HCT116 (cell line): ENCODE results near the gene COL18A1. TPM values are rescaled to one million over a fixed set of nuclear protein-coding genes. Genes with fewer than 3 reads are reported as not detected.

ENCODE experiments used
- ATAC-seq: fragments of 200-7000 bp; cut with Tn5 transposase; 2 replicates; pipeline ENCODE4 v1.9.1; 2020; ENCODE audit warnings: mild to moderate bottlenecking, moderate library complexity
- BruUV-seq: library from RNA; stranded (reverse); fragments of 400-500 nt; replicated peaks from 2 replicates; lab custom pipeline; 2021; lab: Mats Ljungman, UMichigan
- CTCF ChIA-PET: fragments of 300-600 bp; sonication (Branson Sonifier 250); formaldehyde crosslinking; loops from one replicate; lab custom pipeline; 2021; ENCODE audit warnings: antibody characterized with exemption; lab: Charles Lee
- POLR2A ChIA-PET: fragments of 300-600, 350-600 bp; sonication (Branson Sonifier 250); formaldehyde crosslinking; loops from one replicate; lab custom pipeline; 2021; ENCODE audit warnings: antibody characterized with exemption; lab: Charles Lee
- RAD21 ChIA-PET, 2 experiments: fragments of 300-600 bp; sonication (Branson Sonifier 250); formaldehyde crosslinking; loops; one replicate each; lab custom pipeline; 2023; ENCODE audit warnings: low total read pairs in 2 of 2; ENCODE audit not compliant: uncharacterized antibody in 2 of 2, unreplicated experiment in 2 of 2, low non-redundant PET in 1 of 2; lab: Charles Lee
- DNase-seq: peaks from one replicate; pipeline ENCODE4 v3.0.0-alpha.2; 2010; ENCODE audit warnings: low read depth, low spot score
- H2AFZ ChIP-seq: fragments of 200-600 bp; shearing (Covaris generic), sonication (generic); 2 replicates; pipeline ENCODE4 v1.6.1; 2017; ENCODE audit warnings: low read depth, mixed run types, mixed read lengths, antibody characterized with exemption, low read length; ENCODE audit not compliant: poor library complexity, severe bottlenecking
- H3K27ac ChIP-seq: 2 replicates; pipeline ENCODE4 v1.5.1; 2012; ENCODE audit warnings: low read depth, low read length
- H3K27me3 ChIP-seq: fragments of 200-600 bp; sonication (generic); 2 replicates; pipeline ENCODE4 v1.6.1; 2016; ENCODE audit warnings: mixed run types, low read length, mixed read lengths; ENCODE audit not compliant: insufficient read depth
- H3K36me3 ChIP-seq, 2 experiments: fragments of 200-500 bp in 1 of 2; fragments of 200-600 bp in 1 of 2; sonication (Bioruptor generic) in 1 of 2; sonication (generic) in 1 of 2; 2 replicates each; pipeline versions ENCODE4 v1.5.1 to v1.6.1; 2014 to 2016; ENCODE audit warnings: low read length in 2 of 2, inconsistent platforms in 1 of 2, mixed read lengths in 1 of 2, mixed run types in 1 of 2; ENCODE audit not compliant: insufficient read depth in 2 of 2, control insufficient read depth in 1 of 2
- H3K4me1 ChIP-seq, 2 experiments: fragments of 200-600 bp in 1 of 2; sonication (generic) in 1 of 2; 2 replicates each; pipeline versions ENCODE4 v1.5.1 to v1.6.1; 2012 to 2017; ENCODE audit warnings: low read length in 2 of 2, inconsistent platforms in 1 of 2, mild to moderate bottlenecking in 1 of 2, mixed read lengths in 1 of 2, mixed run types in 1 of 2, moderate library complexity in 1 of 2; ENCODE audit not compliant: insufficient read depth in 2 of 2, control insufficient read depth in 1 of 2
- H3K4me2 ChIP-seq: fragments of 200-600 bp; sonication (generic); 2 replicates; pipeline ENCODE4 v1.6.1; 2017; ENCODE audit warnings: mixed run types, low read length, mixed read lengths
- H3K4me3 ChIP-seq, 2 experiments: fragments of 200-600 bp in 1 of 2; sonication (generic) in 1 of 2; replicated peaks in 1 of 2; 2 replicates each; pipeline ENCODE4 v1.5.1; 2011 to 2016; ENCODE audit warnings: low read length in 2 of 2, control low read depth in 1 of 2, low read depth in 1 of 2, mild to moderate bottlenecking in 1 of 2, mixed read lengths in 1 of 2, mixed run types in 1 of 2
- H3K79me2 ChIP-seq: fragments of 200-600 bp; sonication (generic); 2 replicates; pipeline ENCODE4 v1.6.1; 2017; ENCODE audit warnings: mild to moderate bottlenecking, mixed run types, low read length, moderate library complexity, mixed read lengths; ENCODE audit not compliant: insufficient read depth
- H3K9ac ChIP-seq: fragments of 200-600 bp; sonication (generic); 2 replicates; pipeline ENCODE4 v1.6.1; 2016; ENCODE audit warnings: low read length, mixed read lengths
- H3K9me2 ChIP-seq: fragments of 200-600 bp; sonication (generic), shearing (Covaris generic); 2 replicates; pipeline ENCODE4 v1.6.1; 2017; ENCODE audit warnings: mixed run types, mild to moderate bottlenecking, moderate library complexity; ENCODE audit not compliant: insufficient read depth
- H3K9me3 ChIP-seq, 2 experiments: fragments of 200-500 bp in 1 of 2; fragments of 200-600 bp in 1 of 2; sonication (Bioruptor generic) in 1 of 2; sonication (generic) in 1 of 2; 2 replicates each; pipeline ENCODE4 v1.6.1; 2014 to 2017; ENCODE audit warnings: low read length in 2 of 2, mixed read lengths in 2 of 2, inconsistent platforms in 1 of 2, low read depth in 1 of 2, mild to moderate bottlenecking in 1 of 2, mixed run types in 1 of 2, moderate library complexity in 1 of 2; ENCODE audit not compliant: control insufficient read depth in 1 of 2, insufficient read depth in 1 of 2
- H4K20me1 ChIP-seq: fragments of 200-600 bp; sonication (generic), shearing (Covaris generic); 2 replicates; pipeline ENCODE4 v1.6.1; 2017; ENCODE audit warnings: mixed run types, mild to moderate bottlenecking, moderate library complexity; ENCODE audit not compliant: insufficient read depth
- ATF3 ChIP-seq: IDR thresholded peaks from 2 replicates; pipeline ENCODE4 v1.6.1; 2012
- CTCF ChIP-seq, 3 experiments: fragments of 200-600 bp in 1 of 3; sonication (generic) in 1 of 3; IDR thresholded peaks in 2 of 3; conservative IDR thresholded peaks in 1 of 3; 2 replicates each; pipeline ENCODE4 v1.5.1; 2012 to 2017; ENCODE audit warnings: low read depth in 2 of 3, low read length in 2 of 3, antibody characterized with exemption in 1 of 3, borderline replicate concordance in 1 of 3, control low read depth in 1 of 3, mild to moderate bottlenecking in 1 of 3, mixed read lengths in 1 of 3, mixed run types in 1 of 3, moderate library complexity in 1 of 3; ENCODE audit not compliant: insufficient read depth in 1 of 3
- ELF1 ChIP-seq: IDR thresholded peaks from 2 replicates; pipeline ENCODE4 v1.6.1; 2012; ENCODE audit warnings: low read depth, borderline replicate concordance
- EZH2 ChIP-seq: fragments of 200-600 bp; sonication (generic); IDR thresholded peaks from 2 replicates; pipeline ENCODE4 v1.6.1; 2017; ENCODE audit warnings: antibody characterized with exemption, mixed run types
- EZH2phosphoT487 ChIP-seq: fragments of 200-600 bp; IDR thresholded peaks from 2 replicates; pipeline ENCODE4 v1.6.1; 2018; ENCODE audit warnings: antibody characterized with exemption, borderline replicate concordance
- FOSL1 ChIP-seq: IDR thresholded peaks from 2 replicates; pipeline ENCODE4 v1.6.1; 2012; ENCODE audit warnings: low read depth
- MAX ChIP-seq: IDR thresholded peaks from 2 replicates; pipeline ENCODE4 v1.6.1; 2012
- POLR2A ChIP-seq: IDR thresholded peaks from 2 replicates; pipeline ENCODE4 v1.7.0; 2011; ENCODE audit warnings: borderline replicate concordance; ENCODE audit not compliant: insufficient read depth, insufficient read length; ENCODE audit errors: extremely low read depth
- SIN3A ChIP-seq: IDR thresholded peaks from 2 replicates; pipeline ENCODE4 v1.6.1; 2012; ENCODE audit warnings: low read depth
- ZBTB33 ChIP-seq: IDR thresholded peaks from 2 replicates; pipeline ENCODE4 v1.6.1; 2011; ENCODE audit warnings: mild to moderate bottlenecking, low read length, moderate library complexity; ENCODE audit not compliant: insufficient replicate concordance; ENCODE audit errors: extremely low read depth
- intact Hi-C: fragments of 100-400 bp; cut with micrococcal nuclease; formaldehyde crosslinking; loops from 2 replicates; pipeline ENCODE4 v1.10.0; 2022
- total RNA-seq: library from RNA; stranded (reverse); gene quantifications from one replicate; pipeline ENCODE4 v1.2.1, GENCODE V29; 2021; ENCODE audit not compliant: unreplicated experiment

Gene COL18A1
- total RNA-seq, 1 experiment from 2014 or later = 59.5 TPM

GRCh38 chr21:45362077-45362747, 42.8 kb upstream of the COL18A1 start:
- H4K20me1 ChIP-seq = no peaks in the 10 kb centered on the region
- H3K79me2 ChIP-seq = no peaks in the 10 kb centered on the region
- no peak for ATAC-seq
- H3K36me3 ChIP-seq = no peaks in the 10 kb centered on the region
- ChIA-PET CTCF (no interaction called here), RAD21 (no interaction called here), POLR2A (interaction anchor here (1.1 kb wide), 1 partner anchor 45 kb away, joined by 3 read pairs; no protein-coding TSS in a partner anchor)
- H3K9ac ChIP-seq = no peak overlapping the region
- no peak for TF ChIP-seq ZBTB33
- TF ChIP-seq ATF3 = no peak
- no peak for DNase-seq
- no peak overlapping the region for H3K27ac ChIP-seq
- BruUV-seq = no TSS peak
- H3K9me3 ChIP-seq = no peaks in the 10 kb centered on the region
- H3K4me1 ChIP-seq = peaks cover 39 to 66% of the 10 kb centered on the region in 2 experiments
- no peak overlapping the region for H2AFZ ChIP-seq
- intact Hi-C loops = no loop called here
- H3K4me3 ChIP-seq = no peak overlapping the region
- no peak overlapping the region for H3K4me2 ChIP-seq
- H3K9me2 ChIP-seq = no peaks in the 10 kb centered on the region
- H3K27me3 ChIP-seq = no peaks in the 10 kb centered on the region

GRCh38 chr21:45362748-45363145, 42.2 kb upstream of the COL18A1 start:
- peaks cover 44 to 71% of the 10 kb centered on the region in 2 experiments for H3K4me1 ChIP-seq
- H3K27me3 ChIP-seq = no peaks in the 10 kb centered on the region
- no peak overlapping the region for H2AFZ ChIP-seq
- intact Hi-C loops = no loop called here
- H3K9me2 ChIP-seq = no peaks in the 10 kb centered on the region
- H3K9me3 ChIP-seq = no peaks in the 10 kb centered on the region
- RAD21 ChIA-PET = no interaction called here
- H3K4me2 ChIP-seq = no peak overlapping the region
- no peak overlapping the region for H3K9ac ChIP-seq
- no peak overlapping the region for H3K4me3 ChIP-seq
- ATAC-seq (no peak), DNase-seq (no peak)
- no peaks in the 10 kb centered on the region for H3K79me2 ChIP-seq
- H3K36me3 ChIP-seq = no peaks in the 10 kb centered on the region
- CTCF ChIA-PET = no interaction called here
- peak overlapping the region; percentile 99; the same call in 1 of the 2 replicates for H3K27ac ChIP-seq
- H4K20me1 ChIP-seq = no peaks in the 10 kb centered on the region
- POLR2A ChIA-PET = interaction anchor here (1.1 kb wide), 1 partner anchor 46 kb away, joined by 3 read pairs; no protein-coding TSS in a partner anchor
- BruUV-seq = no TSS peak
- TF ChIP-seq EZH2 = no peak
- no peak for TF ChIP-seq EZH2phosphoT487
- TF ChIP-seq FOSL1 = no peak
- no peak for TF ChIP-seq CTCF (IDR thresholded peaks at IDR 0.05 in 2 of 3, conservative IDR thresholded peaks at IDR 0.05 in 1 of 3; ENCODE audit: borderline replicate concordance in 1 of 3, insufficient read depth in 1 of 3, low read depth in 2 of 3, low read length in 2 of 3)
- TF ChIP-seq SIN3A = no peak
- TF ChIP-seq MAX = no peak
- no peak for TF ChIP-seq ATF3
- no peak for TF ChIP-seq ELF1
- no peak for TF ChIP-seq POLR2A
